SJSA1 (cell line): ENCODE measurements around the gene BST2. TPM values are rescaled to one million over a fixed set of nuclear protein-coding genes. Genes with fewer than 3 reads are reported as not detected.
"Not testable (repeated sequence)": the region's sequence is repeated elsewhere in the genome, so short reads cannot be mapped to it uniquely, and the experiment has no call there.

Experiments
- DNase-seq, 2 experiments: peaks; one replicate each; pipeline ENCODE4 v3.0.0-alpha.2; 2015 to 2020; ENCODE audit warnings: low spot score in 2 of 2, low read depth in 1 of 2
- H3K27ac ChIP-seq: fragments of 250-450 bp; sonication (Bioruptor Pico); 2 replicates; pipeline ENCODE4 v1.5.1; 2020; ENCODE audit warnings: mild to moderate bottlenecking, moderate library complexity
- H3K27me3 ChIP-seq: fragments of 250-450 bp; sonication (Bioruptor Pico); replicated peaks from 2 replicates; pipeline ENCODE4 v1.5.1; 2020; ENCODE audit warnings: mild to moderate bottlenecking, moderate library complexity
- H3K36me3 ChIP-seq: fragments of 250-450 bp; sonication (Bioruptor Pico); 2 replicates; pipeline ENCODE4 v1.5.1; 2020; ENCODE audit warnings: mild to moderate bottlenecking
- H3K4me1 ChIP-seq: fragments of 250-450 bp; sonication (Bioruptor Pico); replicated peaks from 2 replicates; pipeline ENCODE4 v1.6.1; 2021; ENCODE audit warnings: mild to moderate bottlenecking
- H3K4me3 ChIP-seq: fragments of 250-450 bp; sonication (Bioruptor Pico); 2 replicates; pipeline ENCODE4 v1.5.1; 2020; ENCODE audit warnings: mild to moderate bottlenecking
- H3K9me3 ChIP-seq: fragments of 250-450 bp; sonication (Bioruptor Pico); replicated peaks from 2 replicates; pipeline ENCODE4 v1.5.1; 2020; ENCODE audit warnings: mild to moderate bottlenecking
- total RNA-seq: library from RNA; depleted of rRNA; stranded (reverse); fragments of >200 nt; shearing (Covaris generic); gene quantifications from 2 replicates; pipeline ENCODE4 v1.2.3, GENCODE V29; 2014

BST2 gene
- total RNA-seq, 1 experiment from 2014 or later, result 0.45 TPM

DNA sequence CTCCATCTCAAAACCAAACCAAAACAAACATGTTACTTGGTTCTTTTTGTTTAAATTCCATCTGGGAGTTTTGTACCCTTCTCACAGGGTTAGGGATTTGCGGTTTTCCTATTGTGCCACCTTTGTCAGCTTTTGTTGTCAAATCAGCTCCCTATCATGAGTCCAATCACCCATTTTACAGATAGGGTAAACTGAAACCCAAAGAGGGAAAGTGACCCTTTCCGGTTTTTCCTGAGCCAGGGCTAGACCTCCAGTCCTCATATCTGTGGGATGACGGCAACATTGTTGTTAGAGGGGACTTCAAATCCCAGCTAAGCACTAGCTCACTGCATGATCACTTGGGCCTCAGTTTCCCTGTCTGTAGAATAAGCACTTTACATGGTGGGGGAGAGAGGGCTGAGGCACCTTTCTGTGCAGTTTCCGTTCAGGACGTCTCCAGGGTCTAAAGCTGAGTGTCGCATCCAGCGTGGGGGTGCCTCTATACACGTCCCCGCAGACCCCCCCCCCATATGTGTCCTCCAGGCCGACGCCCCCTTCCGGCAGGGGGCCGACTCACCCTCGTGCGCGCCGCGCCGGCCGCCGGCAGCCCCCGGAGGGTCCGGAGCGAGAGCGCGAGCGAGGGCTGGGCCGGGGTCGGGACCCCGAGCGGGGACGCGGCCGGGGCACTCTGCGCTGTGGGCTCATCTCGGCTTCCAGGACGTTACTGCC is 15.3 kb downstream of the BST2 start:
- Histone ChIP-seq H3K27ac (no peak overlapping the region), H3K27me3 (peaks cover 4% of the 10 kb centered on the region; the same call in 1 of the 2 replicates), H3K4me3 (peak overlapping the region; percentile 34), H3K36me3 (no peaks in the 10 kb centered on the region), H3K9me3 (peaks cover 3% of the 10 kb centered on the region; the same call in 1 of the 2 replicates), H3K4me1 (peaks cover 19% of the 10 kb centered on the region)
- DNase-seq, result no peak

- peaks cover 19% of the 10 kb centered on the region for H3K4me1 ChIP-seq
- H3K27me3 ChIP-seq, result peaks cover 4% of the 10 kb centered on the region; the same call in 1 of the 2 replicates
- no peak overlapping the region for H3K27ac ChIP-seq
- H3K9me3 ChIP-seq, result peaks cover 3% of the 10 kb centered on the region; the same call in 1 of the 2 replicates
- H3K4me3 ChIP-seq, result no peak overlapping the region
- no peak for DNase-seq
- H3K36me3 ChIP-seq, result no peaks in the 10 kb centered on the region
Measured at GRCh38 chr19:17389288-17389687, 16.1 kb downstream of the BST2 start.

DNA sequence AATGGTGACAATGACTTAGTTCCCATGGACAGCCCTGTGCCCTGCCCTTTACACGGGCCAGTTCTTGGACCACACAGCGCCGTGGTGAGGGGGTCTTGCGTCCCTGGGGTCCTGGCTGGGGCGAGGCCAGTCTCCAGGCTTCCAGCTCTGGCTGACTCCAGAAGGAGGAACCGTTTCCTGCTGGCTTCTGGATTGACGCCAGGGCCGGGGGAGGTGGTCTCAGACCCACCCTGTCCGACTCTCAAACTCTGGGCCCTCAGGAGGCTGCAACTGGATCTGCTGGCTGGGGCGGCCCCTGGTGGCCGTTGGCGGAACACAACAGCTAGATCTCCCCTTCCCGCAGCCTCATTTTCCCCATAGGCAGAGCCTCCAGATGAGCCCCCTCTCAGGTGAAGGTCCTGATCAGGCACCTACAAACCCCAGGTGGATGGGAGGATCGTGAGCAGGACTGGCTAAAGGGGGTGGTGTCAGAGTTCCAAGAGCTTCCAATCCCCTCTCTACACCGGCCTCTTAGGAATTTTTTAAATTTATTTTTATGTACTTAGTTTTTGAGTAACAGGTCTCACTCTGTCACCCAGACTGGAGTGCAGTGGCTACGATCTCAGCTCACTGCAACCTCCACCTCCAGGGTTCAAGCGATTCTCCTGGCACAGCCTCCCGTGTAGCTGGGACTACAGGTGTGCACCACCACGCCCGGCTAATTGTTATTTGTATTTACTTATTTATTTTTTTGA is 19.4 kb downstream of the BST2 start:
- H3K9me3 ChIP-seq, result peaks cover 3% of the 10 kb centered on the region; the same call in 1 of the 2 replicates
- no peak overlapping the region for H3K4me3 ChIP-seq
- H3K36me3 ChIP-seq, result no peaks in the 10 kb centered on the region
- peaks cover 4% of the 10 kb centered on the region; the same call in 1 of the 2 replicates for H3K27me3 ChIP-seq
- H3K27ac ChIP-seq, result no peak overlapping the region
- peak; percentile 42 to 68 for DNase-seq
- H3K4me1 ChIP-seq, result peaks cover 27% of the 10 kb centered on the region

DNA sequence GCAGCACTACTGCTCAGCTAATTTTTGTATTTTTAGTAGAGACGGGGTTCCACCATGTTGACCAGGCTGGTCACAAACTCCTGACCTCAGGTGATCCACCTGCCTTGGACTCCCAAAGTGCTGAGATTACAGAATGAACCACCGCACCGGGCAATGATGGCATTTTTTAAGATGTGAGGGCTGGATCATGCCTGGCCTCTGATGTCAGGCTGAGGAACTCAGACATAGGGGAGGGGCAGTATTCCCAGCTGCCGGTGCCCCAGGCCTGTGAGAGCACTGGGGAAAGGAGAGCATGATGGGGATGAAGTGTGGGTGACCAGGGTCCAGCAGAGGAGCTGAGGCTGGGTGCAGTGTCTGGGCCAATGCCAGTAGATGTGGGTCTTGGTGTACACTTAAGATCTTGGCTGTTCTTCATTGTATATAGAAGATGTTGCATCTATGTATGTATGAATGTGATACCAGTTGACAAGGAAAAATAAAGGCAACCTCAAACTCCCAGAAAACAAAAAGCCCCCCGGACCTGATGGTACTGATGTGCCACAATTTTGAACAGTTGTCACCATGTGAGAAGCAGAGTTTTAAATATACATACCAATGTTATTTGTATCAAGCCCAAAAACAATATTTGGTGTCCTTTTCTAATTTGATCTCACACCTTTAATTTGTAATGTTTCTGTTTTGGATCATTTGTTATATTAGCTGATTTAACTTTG is 24.8 kb downstream of the BST2 start:
- Histone ChIP-seq H3K9me3 (no peaks in the 10 kb centered on the region), H3K4me3 (no peak overlapping the region), H3K4me1 (peaks cover 13% of the 10 kb centered on the region), H3K36me3 (no peaks in the 10 kb centered on the region), H3K27ac (no peak overlapping the region), H3K27me3 (no peaks in the 10 kb centered on the region)
- no peak for DNase-seq

- Histone ChIP-seq H3K27me3 (no peaks in the 10 kb centered on the region), H3K4me1 (peaks cover 13% of the 10 kb centered on the region), H3K4me3 (no peak overlapping the region), H3K36me3 (no peaks in the 10 kb centered on the region), H3K27ac (no peak overlapping the region), H3K9me3 (no peaks in the 10 kb centered on the region)
- no peak for DNase-seq
Measured at GRCh38 chr19:17379221-17379631, 26.2 kb downstream of the BST2 start.

DNA sequence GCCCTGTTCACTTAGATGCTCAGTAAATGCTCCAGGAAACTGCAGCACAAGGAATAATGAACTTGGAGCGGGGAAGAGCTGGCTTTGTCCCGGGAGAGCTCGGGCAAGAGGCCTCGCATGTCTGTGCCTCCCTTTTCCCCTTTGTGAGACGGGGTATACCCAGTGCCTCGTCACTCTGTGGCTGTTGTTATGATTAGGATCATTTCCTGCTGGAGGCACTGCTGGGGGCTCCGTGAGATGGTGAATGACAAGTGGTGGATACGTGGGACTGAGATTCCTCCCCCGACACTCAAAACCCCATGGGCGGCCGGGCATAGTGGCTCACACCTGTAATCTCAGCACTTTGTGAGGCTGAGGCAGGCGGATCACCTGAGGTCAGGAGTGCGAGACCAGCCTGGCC is 27.2 kb downstream of the BST2 start:
- H3K4me1 ChIP-seq, result peaks cover 11% of the 10 kb centered on the region
- H3K27me3 ChIP-seq, result no peaks in the 10 kb centered on the region
- H3K9me3 ChIP-seq, result no peaks in the 10 kb centered on the region
- no peak overlapping the region for H3K27ac ChIP-seq
- H3K4me3 ChIP-seq, result no peak overlapping the region
- DNase-seq, result no peak
- no peaks in the 10 kb centered on the region for H3K36me3 ChIP-seq

- Histone ChIP-seq H3K4me3 (no peak within 1 kb of the TSS), H3K27ac (no peak within 1 kb of the TSS), H3K36me3 (no peaks in the 10 kb centered on the region), H3K4me1 (no peaks in the 10 kb centered on the region; the same call in 1 of the 2 replicates), H3K9me3 (no peaks in the 10 kb centered on the region), H3K27me3 (no peaks in the 10 kb centered on the region)
- DNase-seq, result no peak
Measured at GRCh38 chr19:17376935-17377600, 28.4 kb downstream of the BST2 start, which contains the start of gene PLVAP. Gene PLVAP (minus strand): TSS chr19:17377342. CDS start chr19:17377288, 54 bp downstream.

GRCh38 chr19:17370026-17370587 is 35.3 kb downstream of the BST2 start:
- H3K9me3 ChIP-seq, result no peaks in the 10 kb centered on the region
- H3K4me3 ChIP-seq, result no peak overlapping the region
- no peak overlapping the region for H3K27ac ChIP-seq
- no peaks in the 10 kb centered on the region for H3K36me3 ChIP-seq
- H3K4me1 ChIP-seq, result no peaks in the 10 kb centered on the region; the same call in 1 of the 2 replicates
- DNase-seq, result no peak
- no peaks in the 10 kb centered on the region for H3K27me3 ChIP-seq

GRCh38 chr19:17365361-17365760 is 40.1 kb downstream of the BST2 start:
- Histone ChIP-seq H3K4me3 (no peak overlapping the region), H3K27ac (no peak overlapping the region), H3K36me3 (no peaks in the 10 kb centered on the region), H3K27me3 (no peaks in the 10 kb centered on the region), H3K9me3 (no peaks in the 10 kb centered on the region), H3K4me1 (peaks cover 5% of the 10 kb centered on the region)
- no peak for DNase-seq

DNA sequence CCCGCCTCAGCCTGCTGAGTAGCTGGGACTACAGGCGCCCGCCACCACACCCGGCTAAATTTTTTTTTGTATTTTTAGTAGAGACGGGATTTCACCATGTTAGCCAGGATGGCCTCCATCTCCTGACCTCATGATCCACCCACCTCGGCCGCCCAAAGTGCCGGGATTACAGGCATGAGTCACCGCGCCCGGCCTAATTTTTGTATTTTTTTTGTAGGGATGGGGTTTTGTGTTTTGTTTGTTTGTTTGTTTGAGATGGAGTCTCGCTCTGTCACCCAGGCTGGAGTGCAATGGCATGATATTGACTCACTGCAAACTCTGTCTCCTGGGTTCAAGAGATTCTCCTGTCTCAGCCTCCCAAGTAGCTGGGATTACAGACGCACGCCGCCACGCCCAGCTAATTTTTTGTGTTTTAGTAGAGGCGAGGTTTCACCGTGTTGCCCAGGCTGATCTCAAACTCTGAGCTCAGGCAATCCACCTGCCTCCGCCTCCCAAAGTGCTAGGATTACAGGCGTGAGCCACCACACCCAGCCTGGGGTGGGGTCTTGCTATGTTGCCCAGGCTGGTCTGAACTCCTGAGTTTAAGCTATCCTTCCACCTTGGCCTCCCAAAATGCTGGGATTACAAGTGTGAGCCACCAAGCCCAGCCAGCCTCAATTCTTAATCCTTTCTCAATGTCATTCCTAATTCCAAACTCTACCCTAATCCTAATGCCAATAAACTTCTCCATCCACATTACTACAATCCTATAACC is 41.4 kb downstream of the BST2 start:
- not testable (repeated sequence) for H3K4me3 ChIP-seq, H3K4me1 ChIP-seq, H3K27me3 ChIP-seq, H3K36me3 ChIP-seq, H3K9me3 ChIP-seq, H3K27ac ChIP-seq
- peak; percentile 56 to 59 for DNase-seq

DNA sequence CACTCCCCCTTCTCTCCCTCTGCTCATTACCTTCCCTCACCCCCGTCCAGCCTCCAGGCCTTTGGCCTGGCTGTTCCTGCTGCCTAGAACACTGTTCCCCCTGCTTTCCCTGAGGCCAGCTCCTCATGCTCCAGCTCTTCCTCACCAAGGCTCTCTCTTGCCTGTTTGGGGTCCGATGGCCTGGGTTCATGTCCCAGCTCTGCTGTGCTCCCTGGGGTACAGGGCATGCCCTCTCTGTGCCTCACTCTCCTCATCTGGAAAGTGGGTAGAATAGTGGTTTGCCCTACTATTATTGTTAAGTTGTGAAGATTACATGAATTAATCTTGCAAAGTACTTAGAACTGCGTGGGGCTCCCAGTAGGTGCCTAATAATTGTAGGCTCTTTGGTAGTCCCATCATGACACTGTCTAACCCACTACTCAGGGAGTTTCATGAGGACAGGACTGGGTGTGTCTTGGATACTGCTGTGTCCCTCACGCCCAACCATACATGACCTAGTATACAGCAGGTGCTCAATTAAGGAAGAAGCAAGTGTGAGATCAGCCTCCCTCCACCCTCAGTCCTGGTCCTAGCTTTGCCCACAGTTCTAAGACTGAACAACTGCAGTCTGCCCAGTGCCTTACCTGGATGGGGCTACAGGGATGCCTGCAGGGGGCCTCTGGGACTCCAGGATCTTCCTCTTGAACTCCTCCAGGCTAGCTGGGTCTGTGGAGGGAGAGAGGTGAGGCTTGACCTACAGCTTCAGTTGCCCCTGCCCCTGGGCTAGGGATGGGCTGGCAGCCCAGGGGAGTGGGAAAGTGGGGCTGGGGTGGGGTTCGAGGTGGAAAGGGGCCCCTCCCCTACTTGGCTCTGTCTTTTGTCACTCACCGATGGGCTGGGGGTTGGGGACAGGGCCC is 45.3 kb downstream of the BST2 start:
- H3K36me3 ChIP-seq, result no peaks in the 10 kb centered on the region
- H3K27ac ChIP-seq, result no peak overlapping the region
- peaks cover 17% of the 10 kb centered on the region for H3K4me1 ChIP-seq
- no peak overlapping the region for H3K4me3 ChIP-seq
- H3K27me3 ChIP-seq, result no peaks in the 10 kb centered on the region
- H3K9me3 ChIP-seq, result no peaks in the 10 kb centered on the region
- DNase-seq, result no peak

DNA sequence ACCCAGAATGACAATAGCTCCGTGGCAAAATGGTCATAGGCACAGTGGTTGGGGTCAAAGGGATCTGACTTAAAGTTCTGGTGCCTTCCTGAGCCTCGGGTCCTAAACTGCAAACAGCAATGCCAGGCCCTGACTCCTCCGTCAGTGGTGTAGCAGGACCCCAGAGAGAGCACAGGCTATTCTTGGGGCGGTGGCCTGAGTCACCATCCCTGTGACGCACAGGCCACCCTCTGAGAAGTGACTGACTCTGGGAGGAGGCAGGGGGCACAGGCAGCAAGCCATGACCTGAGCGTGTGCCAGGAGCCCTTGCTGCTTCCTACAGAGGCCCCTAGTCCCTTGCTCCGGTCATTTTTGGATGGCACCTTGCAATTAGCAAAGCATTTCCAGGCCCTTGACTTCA is 47.0 kb downstream of the BST2 start:
- H3K4me3 ChIP-seq, result no peak overlapping the region
- H3K9me3 ChIP-seq, result no peaks in the 10 kb centered on the region
- no peaks in the 10 kb centered on the region for H3K36me3 ChIP-seq
- H3K4me1 ChIP-seq, result peaks cover 12% of the 10 kb centered on the region
- no peak overlapping the region for H3K27ac ChIP-seq
- DNase-seq, result peak; percentile 63 to 67
- H3K27me3 ChIP-seq, result no peaks in the 10 kb centered on the region
